ENCODE measurements around the gene SP5.
"Not testable (repeated sequence)": the region's sequence is repeated elsewhere in the genome, so short reads cannot be mapped to it uniquely, and the experiment has no call there.

Gene SP5

DNA sequence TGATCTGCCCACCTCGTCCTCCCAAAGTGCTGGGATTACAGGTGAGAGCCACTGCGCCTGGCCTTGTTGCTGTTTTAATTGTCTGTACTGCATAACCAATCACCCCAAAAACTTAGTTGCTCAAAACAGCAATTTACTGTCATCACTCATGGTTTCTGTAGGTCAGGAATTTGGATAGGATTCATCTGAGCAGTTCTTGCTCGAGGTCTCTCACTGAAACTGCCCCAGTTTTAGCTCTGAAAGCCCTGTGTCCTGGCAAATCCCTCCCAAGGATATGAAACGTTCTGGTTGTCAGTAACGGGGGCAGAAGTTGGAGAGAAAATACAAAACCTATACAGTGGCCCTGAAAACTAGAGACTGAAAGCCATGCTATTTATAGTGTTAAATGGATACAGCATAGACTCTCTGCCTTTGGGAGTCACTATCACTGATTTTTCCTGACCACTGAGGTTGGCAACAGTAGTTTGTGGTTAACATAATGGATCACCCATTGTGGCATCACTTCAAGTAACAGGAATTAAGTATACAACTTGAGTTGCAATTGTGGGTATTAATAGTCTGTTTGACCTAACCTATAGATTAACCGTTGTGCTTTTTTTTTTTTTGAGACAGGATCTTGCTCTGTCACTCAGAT, 27.9 kb downstream of the SP5 start:
- Histone ChIP-seq H3K27ac (ENCODE audit: low read length) (no peak overlapping the region), H3K9me3 (ENCODE audit: control insufficient read depth, low read depth, low read length) (no peaks in the 10 kb centered on the region), H3K27me3 (ENCODE audit: control insufficient read depth, insufficient read depth, low read length) (no peaks in the 10 kb centered on the region), H3K9ac (ENCODE audit: low read length) (no peak overlapping the region), H3K36me3 (ENCODE audit: control insufficient read depth, low read depth, low read length) (no peaks in the 10 kb centered on the region), H3K4me1 (ENCODE audit: control insufficient read depth, low read depth, low read length) (peaks cover 7% of the 10 kb centered on the region), H3K4me3 (ENCODE audit: low read length) (no peak overlapping the region)

DNA sequence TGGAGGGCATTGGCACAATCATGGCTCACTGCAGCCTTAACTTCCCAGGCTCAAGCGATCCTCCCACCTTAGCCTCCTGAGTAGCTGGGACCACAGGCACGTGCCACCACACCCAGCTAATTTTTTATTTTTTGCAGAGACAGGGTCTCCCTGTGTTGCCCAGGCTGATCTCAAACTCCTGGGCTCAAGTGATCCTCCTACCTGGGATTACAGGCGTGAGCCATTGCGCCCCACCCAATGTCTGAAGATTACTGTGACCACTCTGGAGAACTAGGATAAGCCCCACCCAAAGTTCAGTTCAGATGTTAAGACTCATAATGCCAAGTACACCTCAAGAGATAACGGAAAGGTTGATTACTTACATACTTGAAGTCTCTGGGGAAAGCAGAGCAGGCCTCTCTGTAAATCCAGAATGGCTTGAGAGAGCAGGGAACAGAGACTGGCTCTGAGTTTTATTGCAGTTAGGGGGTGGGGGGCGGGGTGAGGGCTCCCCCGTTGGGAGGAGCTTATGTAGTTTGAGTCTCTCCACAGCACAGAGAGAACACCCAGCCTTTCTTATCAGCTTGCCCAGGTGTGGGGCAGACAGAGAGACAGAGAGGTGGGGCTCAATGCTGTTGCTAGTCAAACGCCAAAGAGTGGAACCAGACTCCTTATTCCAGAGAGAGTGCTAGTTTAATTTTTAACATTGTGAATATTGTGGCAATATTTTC, 28.5 kb downstream of the SP5 start:
- Histone ChIP-seq H3K4me3 (ENCODE audit: low read length) (no peak overlapping the region), H3K27ac (ENCODE audit: low read length) (no peak overlapping the region), H3K4me1 (ENCODE audit: control insufficient read depth, low read depth, low read length) (peaks cover 7% of the 10 kb centered on the region), H3K36me3 (ENCODE audit: control insufficient read depth, low read depth, low read length) (no peaks in the 10 kb centered on the region), H3K27me3 (ENCODE audit: control insufficient read depth, insufficient read depth, low read length) (no peaks in the 10 kb centered on the region), H3K9me3 (ENCODE audit: control insufficient read depth, low read depth, low read length) (no peaks in the 10 kb centered on the region), H3K9ac (ENCODE audit: low read length) (no peak overlapping the region)

DNA sequence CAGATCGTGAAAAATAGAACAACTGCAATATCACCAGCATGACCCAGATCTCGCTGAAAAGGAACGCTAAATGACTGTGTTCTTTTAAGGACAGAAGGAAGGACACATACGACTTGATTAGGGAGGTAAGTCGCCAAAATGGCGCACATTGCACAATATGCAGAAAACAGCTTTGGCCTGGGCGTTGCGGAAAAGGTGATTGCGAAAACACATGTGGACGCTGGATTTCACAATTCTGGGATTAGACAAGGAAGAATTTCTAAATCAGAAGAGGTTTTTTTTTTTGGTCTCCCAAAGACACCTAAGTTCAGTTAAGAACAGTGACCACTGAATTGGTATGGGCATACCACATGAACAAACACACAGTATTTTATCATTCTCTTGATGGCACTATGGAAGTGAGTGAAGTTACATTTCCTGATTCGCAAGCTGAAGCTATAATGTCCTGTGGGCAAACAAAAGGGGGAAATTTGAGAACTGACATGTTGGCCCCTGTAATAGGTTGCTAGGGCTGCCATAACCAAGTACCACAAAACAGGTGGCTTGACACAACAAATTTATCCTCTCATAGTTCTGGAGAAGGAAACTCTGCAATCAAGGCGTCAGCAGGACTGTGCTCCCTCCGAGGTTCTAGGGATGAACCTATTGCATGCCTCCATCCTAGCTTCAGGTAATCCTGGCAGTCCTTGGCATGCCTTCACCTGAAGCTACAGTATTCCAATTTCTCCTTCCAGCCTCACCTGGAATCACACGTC, 29.3 kb downstream of the SP5 start:
- no peak overlapping the region for H3K27ac ChIP-seq (ENCODE audit: low read length)
- peaks cover 7% of the 10 kb centered on the region for H3K4me1 ChIP-seq (ENCODE audit: control insufficient read depth, low read depth, low read length)
- no peaks in the 10 kb centered on the region for H3K9me3 ChIP-seq (ENCODE audit: control insufficient read depth, low read depth, low read length)
- H3K4me3 ChIP-seq (ENCODE audit: low read length), result no peak overlapping the region
- no peaks in the 10 kb centered on the region for H3K36me3 ChIP-seq (ENCODE audit: control insufficient read depth, low read depth, low read length)
- no peaks in the 10 kb centered on the region for H3K27me3 ChIP-seq (ENCODE audit: control insufficient read depth, insufficient read depth, low read length)
- no peak overlapping the region for H3K9ac ChIP-seq (ENCODE audit: low read length)

DNA sequence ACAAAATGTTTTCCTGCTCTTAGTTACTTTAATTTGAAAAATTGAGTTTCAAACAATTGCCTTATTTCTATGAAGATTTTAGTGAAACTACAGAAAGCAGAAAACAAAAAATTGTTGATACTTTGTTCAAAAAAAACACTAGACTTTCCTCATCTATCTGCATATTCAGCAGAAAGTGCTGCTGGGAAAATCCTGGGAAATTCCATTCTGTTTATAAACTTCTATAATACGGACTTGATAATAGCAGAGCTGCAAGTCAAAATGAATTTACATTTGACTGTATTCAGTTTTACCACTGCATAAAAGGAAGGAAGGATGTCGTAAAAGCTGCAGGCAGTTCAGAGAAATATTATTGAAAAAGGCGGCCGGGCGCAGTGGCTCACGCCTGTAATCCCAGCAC, 30.2 kb downstream of the SP5 start:
- H3K36me3 ChIP-seq (ENCODE audit: control insufficient read depth, low read depth, low read length), result no peaks in the 10 kb centered on the region
- H3K27ac ChIP-seq (ENCODE audit: low read length), result no peak overlapping the region
- no peaks in the 10 kb centered on the region for H3K9me3 ChIP-seq (ENCODE audit: control insufficient read depth, low read depth, low read length)
- no peak overlapping the region for H3K4me3 ChIP-seq (ENCODE audit: low read length)
- peaks cover 7% of the 10 kb centered on the region for H3K4me1 ChIP-seq (ENCODE audit: control insufficient read depth, low read depth, low read length)
- no peaks in the 10 kb centered on the region for H3K27me3 ChIP-seq (ENCODE audit: control insufficient read depth, insufficient read depth, low read length)
- H3K9ac ChIP-seq (ENCODE audit: low read length), result no peak overlapping the region

DNA sequence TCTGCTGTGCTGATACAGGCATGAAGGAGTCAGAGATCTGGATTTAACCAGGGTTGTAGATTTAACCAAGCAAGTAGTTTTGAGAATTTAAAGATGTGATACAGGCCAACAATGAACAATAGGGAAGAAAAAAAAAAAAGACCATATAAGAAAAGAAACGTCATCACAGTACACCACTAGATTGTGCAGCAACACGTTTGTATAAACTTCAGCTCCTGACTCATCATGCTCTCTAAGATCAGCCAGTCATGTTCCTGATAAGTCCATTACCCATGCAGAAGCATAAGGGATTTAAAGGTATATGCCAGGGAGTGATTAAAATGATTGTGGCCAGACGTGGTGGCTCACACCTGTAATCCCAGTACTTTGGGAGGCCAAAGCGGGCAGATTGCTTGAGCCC, 32.8 kb downstream of the SP5 start:
- Histone ChIP-seq H3K9ac (ENCODE audit: low read length) (no peak overlapping the region), H3K36me3 (ENCODE audit: control insufficient read depth, low read depth, low read length) (no peaks in the 10 kb centered on the region), H3K27me3 (ENCODE audit: control insufficient read depth, insufficient read depth, low read length) (no peaks in the 10 kb centered on the region), H3K4me3 (ENCODE audit: low read length) (no peak overlapping the region), H3K9me3 (ENCODE audit: control insufficient read depth, low read depth, low read length) (no peaks in the 10 kb centered on the region), H3K4me1 (ENCODE audit: control insufficient read depth, low read depth, low read length) (peaks cover 7% of the 10 kb centered on the region), H3K27ac (ENCODE audit: low read length) (no peak overlapping the region)

DNA sequence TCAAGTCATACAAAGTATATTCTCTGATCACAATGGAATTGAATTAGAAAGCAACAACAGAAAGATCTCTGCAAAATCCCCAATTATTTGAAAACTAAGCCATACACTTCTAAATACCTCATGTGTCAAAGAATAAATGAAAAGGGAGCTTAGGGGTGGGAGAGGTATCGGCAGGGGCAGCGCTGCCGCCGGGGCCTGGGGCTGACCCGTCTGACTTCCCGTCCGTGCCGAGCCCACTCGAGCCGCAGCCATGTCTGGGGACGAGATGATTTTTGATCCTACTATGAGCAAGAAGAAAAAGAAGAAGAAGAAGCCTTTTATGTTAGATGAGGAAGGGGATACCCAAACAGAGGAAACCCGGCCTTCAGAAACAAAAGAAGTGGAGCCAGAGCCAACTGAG, 36.4 kb downstream of the SP5 start:
- not testable (repeated sequence) for H3K9me3 ChIP-seq (ENCODE audit: control insufficient read depth, low read depth, low read length); H3K36me3 ChIP-seq (ENCODE audit: control insufficient read depth, low read depth, low read length); H3K27me3 ChIP-seq (ENCODE audit: control insufficient read depth, insufficient read depth, low read length); H3K27ac ChIP-seq (ENCODE audit: low read length); H3K4me1 ChIP-seq (ENCODE audit: control insufficient read depth, low read depth, low read length); H3K9ac ChIP-seq (ENCODE audit: low read length); H3K4me3 ChIP-seq (ENCODE audit: low read length)

DNA sequence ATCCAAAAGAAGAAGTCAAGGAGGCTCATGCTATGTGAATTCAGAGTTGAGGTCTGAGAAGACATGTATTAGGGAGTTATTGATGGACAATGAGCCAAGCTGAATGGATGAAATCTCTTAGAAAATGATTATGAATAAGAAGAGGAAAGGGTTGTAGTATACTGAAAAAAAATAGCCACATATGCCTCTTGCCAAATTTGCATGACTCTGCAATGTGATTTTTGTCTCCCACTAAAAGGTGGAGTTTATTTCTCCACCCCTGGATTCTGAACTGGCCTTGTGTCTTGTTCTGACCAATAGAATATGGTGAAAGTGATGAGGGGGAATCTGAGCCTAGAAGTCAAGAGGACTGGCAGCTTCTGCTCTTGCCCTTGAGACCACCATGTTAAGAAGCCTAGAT, 46.4 kb downstream of the SP5 start:
- Histone ChIP-seq H3K9me3 (ENCODE audit: control insufficient read depth, low read depth, low read length) (no peaks in the 10 kb centered on the region), H3K9ac (ENCODE audit: low read length) (no peak overlapping the region), H3K27me3 (ENCODE audit: control insufficient read depth, insufficient read depth, low read length) (no peaks in the 10 kb centered on the region), H3K36me3 (ENCODE audit: control insufficient read depth, low read depth, low read length) (no peaks in the 10 kb centered on the region), H3K27ac (ENCODE audit: low read length) (no peak overlapping the region), H3K4me1 (ENCODE audit: control insufficient read depth, low read depth, low read length) (peaks cover 14% of the 10 kb centered on the region), H3K4me3 (ENCODE audit: low read length) (no peak overlapping the region)

DNA sequence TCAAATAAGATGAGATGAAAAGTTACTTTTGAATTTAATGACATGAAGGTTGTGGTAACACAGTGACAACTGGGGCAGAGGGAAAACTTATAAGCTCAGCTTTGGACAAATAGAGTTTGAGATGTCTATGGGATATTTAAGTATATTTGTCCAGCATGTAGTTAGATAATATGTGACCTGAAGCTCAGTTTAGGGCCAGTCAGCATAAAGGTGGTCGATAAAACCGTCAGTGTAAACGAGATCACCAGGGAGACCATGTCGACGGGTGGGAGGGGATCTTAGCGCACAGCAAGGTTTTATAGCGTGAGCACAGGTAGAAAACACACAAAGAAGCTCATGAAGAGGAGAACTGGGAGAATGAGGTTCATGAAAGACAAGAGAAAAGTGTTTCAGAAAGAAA, 47.6 kb downstream of the SP5 start:
- Histone ChIP-seq H3K36me3 (ENCODE audit: control insufficient read depth, low read depth, low read length) (no peaks in the 10 kb centered on the region), H3K27me3 (ENCODE audit: control insufficient read depth, insufficient read depth, low read length) (no peaks in the 10 kb centered on the region), H3K27ac (ENCODE audit: low read length) (no peak overlapping the region), H3K4me1 (ENCODE audit: control insufficient read depth, low read depth, low read length) (peaks cover 18% of the 10 kb centered on the region), H3K4me3 (ENCODE audit: low read length) (no peak overlapping the region), H3K9me3 (ENCODE audit: control insufficient read depth, low read depth, low read length) (no peaks in the 10 kb centered on the region), H3K9ac (ENCODE audit: low read length) (no peak overlapping the region)

DNA sequence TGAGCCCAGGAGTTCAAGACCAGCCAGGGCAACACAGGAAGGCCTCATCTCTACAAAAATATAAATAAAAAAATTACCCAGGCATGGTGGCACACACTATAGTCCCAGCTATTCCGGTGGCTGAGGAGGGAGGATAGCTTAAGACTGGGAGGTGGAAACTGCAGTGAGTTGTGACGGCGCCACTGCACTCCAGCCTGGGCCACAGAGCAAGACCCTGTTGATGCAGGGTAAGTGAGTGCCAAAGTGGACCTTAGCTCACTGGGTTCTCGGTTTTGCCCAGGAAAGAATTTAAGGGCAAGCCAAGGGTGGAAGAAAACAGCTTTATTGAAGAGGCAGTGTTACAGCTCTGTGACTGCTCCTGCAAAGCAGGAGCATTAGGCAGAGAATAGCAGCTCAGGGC, 48.1 kb downstream of the SP5 start:
- H3K4me1 ChIP-seq (ENCODE audit: control insufficient read depth, low read depth, low read length), result peaks cover 18% of the 10 kb centered on the region
- H3K27me3 ChIP-seq (ENCODE audit: control insufficient read depth, insufficient read depth, low read length), result no peaks in the 10 kb centered on the region
- H3K27ac ChIP-seq (ENCODE audit: low read length), result no peak overlapping the region
- H3K36me3 ChIP-seq (ENCODE audit: control insufficient read depth, low read depth, low read length), result no peaks in the 10 kb centered on the region
- no peaks in the 10 kb centered on the region for H3K9me3 ChIP-seq (ENCODE audit: control insufficient read depth, low read depth, low read length)
- H3K4me3 ChIP-seq (ENCODE audit: low read length), result no peak overlapping the region
- no peak overlapping the region for H3K9ac ChIP-seq (ENCODE audit: low read length)

DNA sequence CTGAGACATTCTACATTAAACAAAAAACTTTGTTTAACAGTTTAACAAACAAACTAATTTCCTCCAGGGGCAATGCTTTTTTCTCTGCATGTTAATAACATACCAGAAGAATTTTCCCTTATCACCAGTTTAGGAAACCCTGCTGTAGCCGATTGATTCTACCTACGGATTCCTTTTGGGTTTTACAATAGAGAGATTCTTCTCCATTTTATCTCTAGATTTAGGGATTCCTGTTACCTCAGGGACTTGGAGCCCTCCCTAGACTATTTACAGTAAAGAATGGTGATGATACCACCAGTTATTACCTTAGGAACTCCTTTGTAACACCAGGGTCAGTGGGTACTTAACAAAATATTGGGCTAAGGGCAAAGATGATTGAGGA, 49.7 kb downstream of the SP5 start:
- H3K9me3 ChIP-seq (ENCODE audit: control insufficient read depth, low read depth, low read length), result no peaks in the 10 kb centered on the region
- no peak overlapping the region for H3K9ac ChIP-seq (ENCODE audit: low read length)
- no peaks in the 10 kb centered on the region for H3K36me3 ChIP-seq (ENCODE audit: control insufficient read depth, low read depth, low read length)
- H3K4me3 ChIP-seq (ENCODE audit: low read length), result peak overlapping the region; percentile 1
- peak overlapping the region; percentile 45 for H3K27ac ChIP-seq (ENCODE audit: low read length)
- H3K4me1 ChIP-seq (ENCODE audit: control insufficient read depth, low read depth, low read length), result peaks cover 24% of the 10 kb centered on the region
- H3K27me3 ChIP-seq (ENCODE audit: control insufficient read depth, insufficient read depth, low read length), result no peaks in the 10 kb centered on the region

DNA sequence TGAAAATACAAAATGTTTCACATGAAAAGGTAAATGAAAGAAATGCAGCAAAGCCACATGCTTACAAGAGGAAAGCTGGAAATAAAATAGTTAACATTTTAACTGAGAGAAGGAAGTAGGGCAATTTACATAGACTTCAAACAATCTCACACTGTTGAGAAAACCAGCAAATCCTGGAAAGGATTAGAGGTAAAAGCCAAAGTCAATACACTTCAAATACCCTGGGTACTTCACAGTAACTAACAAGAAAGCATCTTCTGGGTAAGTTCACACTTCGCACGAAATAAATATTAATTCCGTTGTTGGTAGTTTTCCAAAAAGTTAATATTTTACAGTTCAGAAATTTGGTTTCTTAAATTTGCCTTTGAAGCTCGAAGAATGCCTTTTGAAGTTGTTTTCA, 51.6 kb downstream of the SP5 start:
- no peaks in the 10 kb centered on the region for H3K36me3 ChIP-seq (ENCODE audit: control insufficient read depth, low read depth, low read length)

More for the DNA sequence above, 51.6 kb downstream of the SP5 start:
- H3K27me3 ChIP-seq (ENCODE audit: control insufficient read depth, insufficient read depth, low read length), result no peaks in the 10 kb centered on the region
- H3K4me3 ChIP-seq (ENCODE audit: low read length), result no peak overlapping the region
- H3K9me3 ChIP-seq (ENCODE audit: control insufficient read depth, low read depth, low read length), result no peaks in the 10 kb centered on the region
- no peak overlapping the region for H3K9ac ChIP-seq (ENCODE audit: low read length)
- peaks cover 30% of the 10 kb centered on the region for H3K4me1 ChIP-seq (ENCODE audit: control insufficient read depth, low read depth, low read length)
- H3K27ac ChIP-seq (ENCODE audit: low read length), result no peak overlapping the region
